Tibial nerve (tissue), 4 donors: ENCODE data around the gene KRT40. TPM values are rescaled to one million over a fixed set of nuclear protein-coding genes. Genes with fewer than 3 reads are reported as not detected.

Source experiments
- DNase-seq, 2 donors: peaks; one replicate each; pipeline ENCODE4 v3.0.0-alpha.2; 2019; ENCODE audit warnings: low spot score in 2 of 2
- H3K27ac ChIP-seq, 4 donors: fragments of 200-600 bp; sonication (generic) in 3 of 4; one replicate each; pipeline ENCODE4 v1.5.1; 2017 to 2019; ENCODE audit warnings: mild to moderate bottlenecking in 1 of 4
- H3K27me3 ChIP-seq, 2 donors: fragments of 200-600 bp; sonication (generic) in 1 of 2; one replicate each; pipeline versions ENCODE4 v1.5.1 to v1.6.0; 2017 to 2019
- H3K36me3 ChIP-seq, 3 donors: fragments of 200-600 bp; sonication (generic); one replicate each; pipeline ENCODE4 v1.5.1; 2018 to 2019
- H3K4me1 ChIP-seq, 4 donors: fragments of 200-600 bp; sonication (generic) in 3 of 4; one replicate each; pipeline ENCODE4 v1.5.1; 2017 to 2019
- H3K4me3 ChIP-seq, 4 donors: fragments of 200-600 bp; sonication (generic) in 3 of 4; one replicate each; pipeline ENCODE4 v1.5.1; 2017 to 2019; ENCODE audit warnings: mild to moderate bottlenecking in 1 of 4, moderate library complexity in 1 of 4
- H3K9me3 ChIP-seq, 4 donors: fragments of 200-600 bp; sonication (generic) in 3 of 4; one replicate each; pipeline ENCODE4 v1.5.1; 2017 to 2019
- EP300 ChIP-seq, 2 donors: sonication (generic); formaldehyde crosslinking; IDR thresholded peaks; one replicate each; pipeline ENCODE4 v1.6.1; 2017; ENCODE audit warnings: antibody characterized with exemption in 2 of 2, mild to moderate bottlenecking in 1 of 2
- POLR2A ChIP-seq, 2 donors: fragments of 450-650 bp; IDR thresholded peaks; one replicate each; pipeline ENCODE4 v1.6.1; 2017; ENCODE audit warnings: antibody characterized with exemption in 2 of 2, mild to moderate bottlenecking in 2 of 2, moderate library complexity in 2 of 2
- WGBS, 2 donors: methylation state at CpG; one replicate each; pipeline ENCODE4 v1.1.5; 2018; 5-methylcytosine and 5-hydroxymethylcytosine counted together
- total RNA-seq, 4 donors: library from RNA; depleted of rRNA; stranded (reverse); fragments of >200 nt; gene quantifications; one replicate each; pipeline ENCODE4 v1.1.0, GENCODE V29; 2016
- TF ChIP-seq, protein P1 (sequence below), 5 experiments: fragments of 200-600 bp in 3 of 5; fragments of 450-650 bp in 2 of 5; sonication (generic) in 3 of 5; IDR thresholded peaks; one replicate each; pipeline ENCODE4 v1.5.1; 2016 to 2019; ENCODE audit warnings: antibody characterized with exemption in 5 of 5, mild to moderate bottlenecking in 3 of 5, moderate library complexity in 2 of 5

KRT40 gene
- total RNA-seq, 4 donors from 2014 or later, result not detected

DNA sequence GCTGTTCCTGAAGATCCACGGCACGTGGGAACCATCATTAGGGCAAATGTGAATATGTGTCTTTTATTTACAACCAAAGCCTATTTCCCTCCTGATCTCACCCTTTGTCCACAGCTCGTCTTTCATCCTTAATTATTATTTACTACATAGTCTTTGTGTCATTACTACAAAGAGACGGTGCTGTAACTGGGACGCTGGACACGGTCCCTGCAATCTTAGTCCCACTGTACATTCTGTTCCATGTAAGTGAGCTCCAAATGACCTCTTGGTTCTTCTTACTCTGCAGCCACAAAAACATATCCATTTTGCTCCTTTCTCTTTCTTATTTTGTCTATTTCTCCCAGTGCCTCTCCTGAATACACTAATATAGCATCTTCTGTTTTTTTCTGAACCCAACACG, 34.0 kb downstream of the KRT40 start:
- WGBS, 2 donors, result 69 to 83% methylated on average over 7 of the region's 7 CpGs
- no peak overlapping the region for H3K27ac ChIP-seq
- H3K9me3 ChIP-seq, result no peaks in the 10 kb centered on the region
- no peak for DNase-seq
- H3K36me3 ChIP-seq, result no peaks in the 10 kb centered on the region
- TF ChIP-seq POLR2A (IDR thresholded peaks at IDR 0.05), result no peak
- TF ChIP-seq EP300 (IDR thresholded peaks at IDR 0.05), result no peak
- TF ChIP-seq, protein P1, sequence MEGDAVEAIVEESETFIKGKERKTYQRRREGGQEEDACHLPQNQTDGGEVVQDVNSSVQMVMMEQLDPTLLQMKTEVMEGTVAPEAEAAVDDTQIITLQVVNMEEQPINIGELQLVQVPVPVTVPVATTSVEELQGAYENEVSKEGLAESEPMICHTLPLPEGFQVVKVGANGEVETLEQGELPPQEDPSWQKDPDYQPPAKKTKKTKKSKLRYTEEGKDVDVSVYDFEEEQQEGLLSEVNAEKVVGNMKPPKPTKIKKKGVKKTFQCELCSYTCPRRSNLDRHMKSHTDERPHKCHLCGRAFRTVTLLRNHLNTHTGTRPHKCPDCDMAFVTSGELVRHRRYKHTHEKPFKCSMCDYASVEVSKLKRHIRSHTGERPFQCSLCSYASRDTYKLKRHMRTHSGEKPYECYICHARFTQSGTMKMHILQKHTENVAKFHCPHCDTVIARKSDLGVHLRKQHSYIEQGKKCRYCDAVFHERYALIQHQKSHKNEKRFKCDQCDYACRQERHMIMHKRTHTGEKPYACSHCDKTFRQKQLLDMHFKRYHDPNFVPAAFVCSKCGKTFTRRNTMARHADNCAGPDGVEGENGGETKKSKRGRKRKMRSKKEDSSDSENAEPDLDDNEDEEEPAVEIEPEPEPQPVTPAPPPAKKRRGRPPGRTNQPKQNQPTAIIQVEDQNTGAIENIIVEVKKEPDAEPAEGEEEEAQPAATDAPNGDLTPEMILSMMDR (IDR thresholded peaks at IDR 0.05), result no peak
- peaks cover 0 to 11% (median 0%) of the 10 kb centered on the region in 4 donors for H3K4me1 ChIP-seq
- no peaks in the 10 kb centered on the region for H3K27me3 ChIP-seq
- no peak overlapping the region for H3K4me3 ChIP-seq

DNA sequence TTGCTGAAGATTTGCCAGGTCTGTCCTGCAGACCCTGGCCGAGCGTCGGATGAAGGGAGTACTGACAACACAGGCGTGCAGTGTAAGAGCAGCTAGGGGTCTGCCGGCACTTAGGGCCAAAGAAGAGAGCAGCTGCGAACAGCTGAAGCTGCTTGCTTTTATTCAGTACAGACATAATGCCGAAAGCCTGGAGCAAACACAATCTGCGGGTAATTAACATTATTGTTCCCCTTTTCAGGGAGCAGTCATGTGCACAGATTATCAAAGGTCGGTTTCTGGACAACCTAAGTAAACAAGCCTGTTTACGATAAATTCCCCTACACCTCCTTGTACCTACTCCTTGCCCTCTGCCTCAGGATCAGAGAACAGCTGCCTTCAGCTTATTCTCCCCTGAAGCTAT, 34.7 kb downstream of the KRT40 start:
- Histone ChIP-seq H3K4me1 (peaks cover 0 to 11% (median 0%) of the 10 kb centered on the region in 4 donors), H3K27me3 (no peaks in the 10 kb centered on the region), H3K4me3 (no peak overlapping the region), H3K27ac (no peak overlapping the region), H3K36me3 (no peaks in the 10 kb centered on the region), H3K9me3 (no peaks in the 10 kb centered on the region)
- TF ChIP-seq EP300 (IDR thresholded peaks at IDR 0.05) (no peak), POLR2A (IDR thresholded peaks at IDR 0.05) (no peak)
- TF ChIP-seq, protein P1 (IDR thresholded peaks at IDR 0.05), result no peak
- DNase-seq, result no peak
- WGBS, 2 donors, result 27 to 39% methylated on average over 10 of the region's 10 CpGs

- Histone ChIP-seq H3K36me3 (no peaks in the 10 kb centered on the region), H3K27ac (no peak overlapping the region), H3K9me3 (no peaks in the 10 kb centered on the region), H3K4me3 (no peak overlapping the region), H3K4me1 (peaks cover 0 to 11% (median 0%) of the 10 kb centered on the region in 4 donors), H3K27me3 (no peaks in the 10 kb centered on the region)
- TF ChIP-seq POLR2A (IDR thresholded peaks at IDR 0.05) (no peak), EP300 (IDR thresholded peaks at IDR 0.05) (no peak)
- TF ChIP-seq, protein P1 (IDR thresholded peaks at IDR 0.05), result no peak
- DNase-seq, result no peak
- WGBS, 2 donors, result 79 to 82% methylated on average over 2 of the region's 2 CpGs
Measured at GRCh38 chr17:40947929-40948328, 36.2 kb downstream of the KRT40 start.

DNA sequence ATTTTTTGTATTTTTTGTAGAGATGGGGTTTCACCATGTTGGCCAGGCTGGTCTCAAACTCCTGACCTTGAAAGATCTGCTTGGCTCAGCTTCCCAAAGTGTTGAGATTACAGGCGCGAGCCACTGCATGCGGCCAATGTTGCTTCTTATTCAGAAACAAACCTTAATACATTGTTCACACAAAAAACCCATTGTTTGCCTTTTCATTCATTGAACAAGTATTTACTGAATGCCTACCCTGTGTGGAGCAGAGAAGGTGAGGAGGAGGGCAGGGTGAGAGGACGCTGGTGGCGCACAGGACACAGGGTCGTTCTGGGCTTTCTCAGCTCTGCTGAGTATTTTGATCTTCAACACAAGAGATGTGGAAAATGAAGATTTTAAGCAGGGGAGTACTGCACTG, 38.7 kb downstream of the KRT40 start:
- Histone ChIP-seq H3K27me3 (no peaks in the 10 kb centered on the region), H3K27ac (no peak overlapping the region), H3K9me3 (no peaks in the 10 kb centered on the region), H3K4me1 (peaks cover 0 to 11% (median 0%) of the 10 kb centered on the region in 4 donors), H3K36me3 (no peaks in the 10 kb centered on the region), H3K4me3 (no peak overlapping the region)
- DNase-seq, result no peak
- WGBS, 2 donors, result 40 to 45% methylated on average over 6 of the region's 6 CpGs
- TF ChIP-seq POLR2A (IDR thresholded peaks at IDR 0.05) (no peak), EP300 (IDR thresholded peaks at IDR 0.05) (no peak)
- TF ChIP-seq, protein P1 (IDR thresholded peaks at IDR 0.05), result no peak

DNA sequence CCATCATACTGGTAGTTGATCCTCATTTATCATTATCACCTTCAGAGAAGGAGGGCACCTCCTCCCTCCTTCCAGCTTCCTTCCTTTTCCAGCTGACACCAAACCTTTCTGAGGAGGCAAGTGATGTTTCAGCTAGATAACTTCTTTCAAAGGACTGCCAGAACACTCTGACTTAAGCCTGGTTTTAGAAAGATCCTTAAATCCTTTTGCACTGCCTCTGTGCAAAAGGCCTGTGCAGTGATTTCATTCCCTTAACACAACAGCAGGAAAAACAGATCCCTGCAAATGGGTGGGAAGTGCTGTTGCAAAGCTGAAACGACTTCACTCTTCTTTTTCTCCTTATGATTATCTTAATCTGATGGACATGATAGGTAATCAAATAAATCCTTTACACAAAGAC, 39.6 kb downstream of the KRT40 start:
- DNase-seq, result no peak
- WGBS, 2 donors, result 25 to 48% methylated on average over 1 of the region's 1 CpG

More for the DNA sequence above, 39.6 kb downstream of the KRT40 start:
- H3K4me1 ChIP-seq, result peaks cover 0 to 6% (median 0%) of the 10 kb centered on the region in 4 donors
- no peak overlapping the region for H3K27ac ChIP-seq
- H3K27me3 ChIP-seq, result no peaks in the 10 kb centered on the region
- TF ChIP-seq, protein P1 (IDR thresholded peaks at IDR 0.05), result no peak
- TF ChIP-seq EP300 (IDR thresholded peaks at IDR 0.05) (no peak), POLR2A (IDR thresholded peaks at IDR 0.05) (no peak)
- H3K9me3 ChIP-seq, result no peaks in the 10 kb centered on the region
- no peak overlapping the region for H3K4me3 ChIP-seq
- no peaks in the 10 kb centered on the region for H3K36me3 ChIP-seq
